Measurements from ENCODE around the gene TUBAL3.

The TUBAL3 gene

GRCh38 chr10:5404208-5405041 is at the start of gene TUBAL3:
TUBAL3 (minus strand) TSS chr10:5404828; CDS start chr10:5404792, 36 bp downstream.
- DNase-seq (ENCODE audit: low read depth in 2 of 2), result no peak

DNA sequence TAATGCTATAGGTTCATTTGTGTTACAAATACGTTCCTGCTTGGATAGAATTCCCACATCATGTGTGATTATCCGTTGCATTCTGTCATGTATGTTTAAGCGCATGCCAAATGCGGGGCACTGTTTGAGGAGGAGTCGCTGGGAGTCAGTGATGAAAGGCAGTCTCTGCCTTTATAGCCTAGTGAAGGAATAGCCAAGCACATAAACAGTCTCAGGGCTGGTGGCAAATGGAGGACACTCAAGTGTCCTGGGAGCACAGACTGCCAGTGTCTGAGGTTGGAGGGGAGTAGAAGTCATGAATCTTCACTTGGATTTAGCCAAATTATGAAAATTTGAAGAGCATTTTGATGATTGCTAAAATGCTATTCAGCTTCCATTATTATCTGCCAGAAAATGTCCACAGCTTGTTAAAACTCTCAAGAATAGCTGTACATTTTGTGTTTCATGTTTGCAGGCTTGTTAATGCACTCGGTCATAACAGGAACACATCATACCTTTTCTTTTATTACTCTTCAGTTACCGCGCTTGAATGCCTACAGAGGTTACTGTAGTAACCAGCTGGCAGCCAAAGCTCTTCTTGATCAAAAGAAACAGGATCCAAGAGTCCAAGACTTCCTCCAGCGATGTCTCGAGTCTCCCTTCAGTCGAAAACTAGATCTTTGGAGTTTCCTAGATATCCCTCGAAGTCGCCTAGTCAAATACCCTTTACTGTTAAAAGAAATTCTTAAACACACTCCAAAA is 49.3 kb upstream of the TUBAL3 start:
- DNase-seq (ENCODE audit: low read depth in 2 of 2), result no peak

- no peak for DNase-seq (ENCODE audit: low read depth in 2 of 2)
Measured at GRCh38 chr10:5450605-5451384, 46.2 kb upstream of the TUBAL3 start.

GRCh38 chr10:5449823-5450222 is 45.2 kb upstream of the TUBAL3 start:
- DNase-seq (ENCODE audit: low read depth in 2 of 2), result no peak

- DNase-seq (ENCODE audit: low read depth in 2 of 2), result no peak
Measured at GRCh38 chr10:5449227-5449626, 44.6 kb upstream of the TUBAL3 start.

DNA sequence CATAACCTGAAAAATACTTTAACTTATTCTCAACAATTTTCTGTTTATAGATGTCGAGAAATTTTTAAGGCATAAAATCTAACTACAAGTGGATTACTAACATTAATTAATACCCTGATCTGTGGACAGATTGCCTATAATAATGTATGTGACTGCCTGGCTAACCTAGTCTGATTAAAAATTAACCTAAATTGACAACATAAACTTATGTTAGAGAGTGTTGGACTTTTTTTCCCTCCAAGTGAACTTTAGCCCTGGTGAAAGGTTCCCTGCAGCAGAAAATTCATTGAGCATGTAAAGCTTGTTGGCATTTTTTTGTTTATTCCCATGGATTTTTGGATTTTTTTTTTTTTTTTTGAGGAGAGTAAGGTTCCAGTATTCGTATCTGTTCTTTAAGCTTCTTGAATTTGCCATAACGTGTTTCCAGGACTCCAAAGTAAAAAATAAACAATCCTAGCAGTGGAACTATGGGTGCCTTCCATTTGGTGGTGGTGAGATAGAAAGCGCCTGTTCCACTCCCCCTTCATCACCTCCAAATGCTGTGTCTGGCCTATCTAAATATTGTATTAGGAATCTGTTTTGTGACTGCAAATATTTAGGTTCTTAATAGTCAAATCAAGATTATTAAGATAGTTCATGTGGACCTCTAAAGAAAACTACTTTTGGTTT is 43.8 kb upstream of the TUBAL3 start:
- DNase-seq (ENCODE audit: low read depth in 2 of 2), result no peak

- no peak for DNase-seq (ENCODE audit: low read depth in 2 of 2)
Measured at GRCh38 chr10:5447611-5448071, 43.0 kb upstream of the TUBAL3 start.

DNA sequence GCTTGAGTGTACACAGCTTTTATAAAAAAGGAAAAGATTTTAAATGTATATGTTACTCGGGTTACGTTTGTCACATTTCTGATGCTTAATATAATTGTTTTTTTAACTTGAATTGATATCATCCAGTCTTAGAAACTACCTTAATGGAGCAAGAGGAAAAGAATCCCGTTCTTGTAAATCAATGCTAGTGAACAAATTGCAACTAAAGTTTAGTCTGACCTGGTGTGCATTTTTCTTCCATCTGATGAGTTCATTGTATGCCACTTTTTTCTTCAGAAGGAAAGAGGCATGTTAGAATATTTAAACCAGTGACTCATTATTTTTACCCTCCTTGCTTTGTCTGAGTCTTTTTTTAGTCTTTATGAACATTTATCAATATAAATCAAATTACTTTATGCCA is 42.4 kb upstream of the TUBAL3 start:
- no peak for DNase-seq (ENCODE audit: low read depth in 2 of 2)

- peak; percentile 20 to 60 for DNase-seq (ENCODE audit: low read depth in 2 of 2)
Measured at GRCh38 chr10:5446390-5446926, 41.8 kb upstream of the TUBAL3 start.

DNA sequence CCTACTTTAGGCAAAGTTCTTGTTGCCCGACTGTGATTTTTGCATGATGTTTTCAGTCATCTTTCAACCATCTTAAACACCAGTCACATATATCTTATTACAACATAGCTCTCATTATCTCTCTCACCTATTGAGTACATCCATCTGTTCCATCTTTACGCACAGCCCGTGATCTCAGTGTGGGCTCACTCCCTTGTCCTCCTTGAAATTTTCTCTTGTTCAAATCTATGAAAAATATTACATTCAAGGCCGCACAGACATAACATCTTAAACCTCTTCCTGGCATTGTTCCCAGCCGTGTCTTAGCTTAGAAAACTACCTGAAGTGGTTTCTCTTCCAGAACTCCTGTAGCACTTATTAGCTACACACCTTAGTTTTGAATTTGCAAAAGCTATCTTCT is 40.4 kb upstream of the TUBAL3 start:
- DNase-seq (ENCODE audit: low read depth in 2 of 2), result no peak

DNA sequence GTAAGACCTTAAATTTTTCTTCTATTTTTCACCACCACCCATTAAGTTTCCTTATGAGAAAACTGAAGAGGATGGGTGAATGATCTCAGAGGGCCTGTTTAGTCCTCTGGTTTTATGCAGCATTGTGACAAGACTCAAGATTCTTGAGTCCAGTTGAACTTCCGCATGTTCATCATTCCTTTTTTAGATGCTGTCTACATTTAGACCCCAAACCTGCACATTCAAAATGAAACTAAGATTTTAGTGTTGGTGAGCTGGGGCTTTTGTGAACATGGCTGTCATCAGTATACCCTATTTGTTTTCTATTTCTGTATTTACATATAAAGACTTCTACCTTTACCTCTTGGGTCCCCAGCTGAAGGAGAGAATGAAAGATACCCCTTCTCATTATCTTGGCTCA is 38.8 kb upstream of the TUBAL3 start:
- DNase-seq (ENCODE audit: low read depth in 2 of 2), result no peak

DNA sequence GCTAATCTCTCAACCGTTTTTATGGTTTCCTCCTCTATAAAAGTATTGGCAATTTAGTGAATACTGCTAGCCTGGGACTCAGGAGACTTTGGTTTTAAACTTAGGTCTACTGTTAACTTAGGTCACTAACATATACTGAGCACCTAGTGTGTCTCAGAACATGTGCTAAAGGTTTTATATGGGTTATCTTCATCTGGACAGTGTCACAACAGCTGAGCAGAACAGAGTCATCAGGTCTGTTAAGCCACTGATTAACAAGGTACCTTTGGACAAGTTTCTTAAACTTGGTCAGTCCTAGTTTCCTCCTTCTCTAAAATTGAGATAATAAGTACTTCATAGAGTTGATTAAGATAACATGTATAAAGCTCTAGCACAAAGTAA is 38.4 kb upstream of the TUBAL3 start:
- no peak for DNase-seq (ENCODE audit: low read depth in 2 of 2)

DNA sequence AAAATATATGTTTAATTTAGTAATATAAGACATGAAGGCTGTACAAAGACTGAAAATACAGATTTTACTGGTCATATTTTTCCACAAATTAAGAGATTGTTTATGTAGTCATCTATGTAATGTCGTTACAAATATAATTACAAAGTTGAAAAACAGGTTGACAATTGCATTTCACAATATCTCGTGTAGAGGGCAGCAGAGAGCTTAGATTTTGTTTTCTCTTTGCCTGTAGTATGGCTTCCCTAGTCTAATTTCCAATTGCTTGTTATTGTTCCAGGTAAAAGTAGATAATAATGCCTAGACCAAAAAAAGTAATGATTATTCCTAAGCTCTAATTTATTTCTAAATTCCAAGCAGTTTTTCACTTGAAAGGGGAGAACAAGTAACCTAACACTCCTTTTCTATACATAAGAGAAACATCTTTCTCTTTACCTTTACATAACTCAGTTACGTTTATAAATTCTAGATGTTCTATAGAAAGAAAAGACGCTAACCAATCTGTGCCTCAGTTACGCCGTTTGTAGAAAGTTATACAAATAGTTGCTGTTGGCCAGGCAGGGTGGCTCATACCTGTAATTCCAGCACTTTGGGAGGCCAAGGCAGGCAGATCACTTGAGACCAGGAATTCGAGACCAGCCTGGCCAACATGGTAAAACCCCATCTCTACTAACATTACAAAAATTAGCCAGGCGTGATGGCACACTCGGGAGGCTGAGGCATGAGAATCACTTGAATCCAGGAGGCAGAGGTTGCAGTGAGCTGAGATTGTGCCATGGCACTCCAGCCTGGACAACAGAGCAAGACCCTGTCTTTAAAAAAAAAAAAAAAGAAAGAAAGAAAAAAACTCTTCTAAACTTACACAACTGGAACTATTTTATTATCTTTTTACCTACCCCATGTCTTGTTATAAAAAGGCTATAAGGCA is 37.7 kb upstream of the TUBAL3 start:
- no peak for DNase-seq (ENCODE audit: low read depth in 2 of 2)

GRCh38 chr10:5441106-5441505 is 36.5 kb upstream of the TUBAL3 start:
- no peak for DNase-seq (ENCODE audit: low read depth in 2 of 2)

DNA sequence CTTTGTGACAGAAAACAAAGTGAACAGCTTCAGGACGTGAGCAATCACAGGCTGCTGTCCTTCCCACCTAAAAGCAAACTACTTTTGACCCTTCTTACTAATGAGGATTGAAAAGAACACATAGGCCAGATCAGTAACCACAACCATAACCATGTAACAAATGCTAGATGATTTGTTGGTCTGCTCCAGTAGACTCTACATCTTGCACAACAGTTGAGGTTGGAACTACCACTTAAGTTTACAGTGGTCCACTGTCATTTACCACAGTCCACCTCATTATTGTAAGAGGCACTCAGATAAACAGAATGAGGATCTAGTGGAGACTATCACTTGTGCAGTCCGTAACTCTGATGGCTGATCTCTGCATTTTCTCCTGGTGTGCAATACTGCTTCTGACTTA is 35.6 kb upstream of the TUBAL3 start:
- DNase-seq (ENCODE audit: low read depth in 2 of 2), result no peak

GRCh38 chr10:5435328-5435727 is 30.7 kb upstream of the TUBAL3 start:
- no peak for DNase-seq (ENCODE audit: low read depth in 2 of 2)

GRCh38 chr10:5434017-5434753 is 29.6 kb upstream of the TUBAL3 start:
- DNase-seq (ENCODE audit: low read depth in 2 of 2), result no peak

GRCh38 chr10:5433182-5433581 is 28.6 kb upstream of the TUBAL3 start:
- no peak for DNase-seq (ENCODE audit: low read depth in 2 of 2)

DNA sequence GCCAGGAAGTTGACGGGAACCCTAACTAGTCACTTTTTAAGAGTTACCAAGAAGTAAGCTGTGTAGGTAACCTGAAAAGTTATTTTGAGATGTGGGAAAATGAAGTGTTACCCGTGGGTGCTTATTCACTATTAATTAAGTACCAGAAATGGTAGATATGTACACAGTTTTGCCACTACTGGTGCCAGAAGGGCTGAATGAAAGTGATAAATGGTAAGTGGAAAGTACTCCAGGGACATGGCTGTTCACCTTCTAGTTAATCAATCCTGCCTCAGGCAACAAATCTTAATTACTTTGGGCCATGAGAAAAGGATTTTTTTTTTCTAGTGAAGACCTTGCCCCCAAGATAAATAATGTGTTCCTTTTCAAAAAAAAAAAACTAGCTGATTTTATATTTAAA is 23.5 kb upstream of the TUBAL3 start:
- no peak for DNase-seq (ENCODE audit: low read depth in 2 of 2)

DNA sequence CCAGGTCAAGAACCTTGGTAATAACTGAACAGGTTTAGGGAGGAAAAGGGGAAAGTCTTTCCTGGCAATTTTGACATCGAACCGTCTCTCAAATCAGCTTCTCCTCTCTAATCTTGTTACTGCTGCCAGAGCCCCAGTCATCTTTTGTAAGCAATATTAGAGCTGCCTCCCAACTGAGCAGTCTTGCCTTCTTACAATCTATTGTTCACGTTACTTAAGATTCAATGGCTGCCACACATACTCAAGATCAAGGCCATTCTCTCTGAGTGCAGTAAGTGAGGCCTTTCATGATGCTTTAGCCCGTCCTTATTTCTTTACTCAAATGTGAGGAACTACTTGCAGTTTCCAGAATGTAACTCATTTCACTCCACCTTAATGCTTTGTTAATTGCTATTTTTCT is 20.1 kb upstream of the TUBAL3 start:
- no peak for DNase-seq (ENCODE audit: low read depth in 2 of 2)
